CD14-positive monocyte (primary cell): ENCODE measurements around the gene GABRG3. TPM values are rescaled to one million over a fixed set of nuclear protein-coding genes. Genes with fewer than 3 reads are reported as not detected.

Experiments
- DNase-seq, 3 donors: peaks; one replicate each; pipeline ENCODE4 v3.0.0-alpha.2; 2011 to 2022
- H2AFZ ChIP-seq: 2 replicates; pipeline ENCODE4 v1.6.0; 2012; ENCODE audit warnings: mild to moderate bottlenecking, low read depth, low read length, inconsistent platforms; ENCODE audit not compliant: insufficient read depth, poor library complexity, severe bottlenecking
- H3K27ac ChIP-seq, 2 donors: 1 replicate in 1 of 2; 2 replicates in 1 of 2; pipeline ENCODE4 v1.5.1; 2012 to 2013; ENCODE audit warnings: low read length in 2 of 2, control low read depth in 1 of 2, inconsistent platforms in 1 of 2, low read depth in 1 of 2, mild to moderate bottlenecking in 1 of 2
- H3K27me3 ChIP-seq, 2 donors: one replicate each; pipeline versions ENCODE4 v1.6.0 to v1.6.1; 2011 to 2013; ENCODE audit warnings: low read length in 2 of 2; ENCODE audit not compliant: control insufficient read depth in 2 of 2, insufficient read depth in 2 of 2
- H3K36me3 ChIP-seq, 2 donors: replicated peaks in 1 of 2; 1 replicate in 1 of 2; 2 replicates in 1 of 2; pipeline versions ENCODE4 v1.5.1 to v1.6.1; 2012 to 2013; ENCODE audit warnings: low read length in 2 of 2, control low read depth in 1 of 2, inconsistent platforms in 1 of 2, mild to moderate bottlenecking in 1 of 2; ENCODE audit not compliant: insufficient read depth in 2 of 2, control insufficient read depth in 1 of 2
- H3K4me1 ChIP-seq, 2 donors: 1 replicate in 1 of 2; 2 replicates in 1 of 2; pipeline versions ENCODE4 v1.5.1 to v1.6.1; 2012 to 2013; ENCODE audit warnings: low read length in 2 of 2, control low read depth in 1 of 2, inconsistent platforms in 1 of 2, mild to moderate bottlenecking in 1 of 2, moderate library complexity in 1 of 2; ENCODE audit not compliant: insufficient read depth in 2 of 2, control insufficient read depth in 1 of 2
- H3K4me2 ChIP-seq: replicated peaks from 2 replicates; pipeline ENCODE3; 2012; ENCODE audit warnings: low read length, moderate library complexity, mild to moderate bottlenecking; ENCODE audit not compliant: poor library complexity, severe bottlenecking; ENCODE audit errors: extremely low read depth
- H3K4me3 ChIP-seq, 3 experiments: fragments of 200-600 bp in 1 of 3; sonication (generic) in 1 of 3; replicated peaks in 1 of 3; 1 replicate in 2 of 3; 2 replicates in 1 of 3; pipeline ENCODE4 v1.5.1; 2011 to 2013; ENCODE audit warnings: low read length in 3 of 3, mild to moderate bottlenecking in 3 of 3, control low read depth in 2 of 3, low read depth in 2 of 3, inconsistent platforms in 1 of 3, moderate library complexity in 1 of 3
- H3K79me2 ChIP-seq: 2 replicates; pipeline ENCODE4 v1.6.0; 2012; ENCODE audit warnings: mild to moderate bottlenecking, control low read depth, inconsistent platforms, low read length, moderate library complexity; ENCODE audit not compliant: insufficient read depth
- H3K9ac ChIP-seq: 2 replicates; pipeline ENCODE4 v1.6.0; 2017; ENCODE audit warnings: low read length, mild to moderate bottlenecking; ENCODE audit not compliant: insufficient read depth, poor library complexity, severe bottlenecking
- H3K9me3 ChIP-seq, 2 donors: replicated peaks in 1 of 2; 1 replicate in 1 of 2; 2 replicates in 1 of 2; pipeline versions ENCODE4 v1.5.1 to v1.6.1; 2012 to 2013; ENCODE audit warnings: low read length in 2 of 2, control low read depth in 1 of 2; ENCODE audit not compliant: control insufficient read depth in 1 of 2, insufficient read depth in 1 of 2
- H4K20me1 ChIP-seq: 2 replicates; pipeline ENCODE4 v1.6.0; 2012; ENCODE audit warnings: mild to moderate bottlenecking, low read length, control low read depth, moderate library complexity; ENCODE audit not compliant: insufficient read depth
- H3K27ac Mint-ChIP-seq, 7 donors: one replicate each; pipeline ENCODE4 v1.8.0; 2020; ENCODE audit warnings: mild to moderate bottlenecking in 7 of 7, mixed read lengths in 7 of 7, moderate library complexity in 6 of 7, inconsistent platforms in 2 of 7
- H3K27me3 Mint-ChIP-seq, 3 donors: one replicate each; pipeline ENCODE4 v1.8.0; 2021 to 2022; ENCODE audit warnings: low read depth in 3 of 3, mild to moderate bottlenecking in 3 of 3, mixed read lengths in 3 of 3, moderate library complexity in 3 of 3, inconsistent platforms in 1 of 3
- H3K36me3 Mint-ChIP-seq, 2 donors: one replicate each; pipeline ENCODE4 v1.8.0; 2020; ENCODE audit warnings: mixed read lengths in 2 of 2, inconsistent platforms in 1 of 2, mild to moderate bottlenecking in 1 of 2
- H3K4me1 Mint-ChIP-seq: one replicate; pipeline ENCODE4 v1.8.0; 2020; ENCODE audit warnings: mild to moderate bottlenecking, mixed read lengths
- H3K4me3 Mint-ChIP-seq, 2 donors: one replicate each; pipeline ENCODE4 v1.8.0; 2020; ENCODE audit warnings: mild to moderate bottlenecking in 2 of 2, mixed read lengths in 2 of 2, moderate library complexity in 1 of 2
- H3K9me3 Mint-ChIP-seq, 7 donors: one replicate each; pipeline ENCODE4 v1.8.0; 2020 to 2022; ENCODE audit warnings: mixed read lengths in 7 of 7, mild to moderate bottlenecking in 6 of 7, moderate library complexity in 6 of 7, inconsistent platforms in 2 of 7
- whole genome bisulfite sequencing: methylation state at CpG from one replicate; pipeline ENCODE4 v1.1.5; 2013; ENCODE audit warnings: missing lambda C conversion rate; ENCODE audit not compliant: insufficient coverage; 5-methylcytosine and 5-hydroxymethylcytosine counted together
- intact Hi-C, 2 donors: fragments of 100-400 bp; cut with micrococcal nuclease; formaldehyde crosslinking; loops; one replicate each; pipeline versions ENCODE4 v1.15.0 to v1.15.1; 2023
- polyA plus RNA-seq, 3 donors: library from polyadenylated mRNA; depleted of rRNA in 1 of 3; unstranded in 2 of 3; stranded (reverse) in 1 of 3; fragments of 300-500 nt in 2 of 3; fragments of >200 nt in 1 of 3; fragmentation: Illumina TruSeq in 2 of 3; gene quantifications; 1 replicate in 2 of 3; 2 replicates in 1 of 3; pipeline ENCODE4 v1.2.3, GENCODE V29; 2012 to 2021
- TF ChIP-seq, protein P1 (sequence below): fragments of 200-600 bp; IDR thresholded peaks from one replicate; pipeline ENCODE4 v1.8.0; 2022; ENCODE audit warnings: antibody characterized with exemption, mild to moderate bottlenecking

Gene GABRG3
- polyA plus RNA-seq, 3 donors: not detected

DNA sequence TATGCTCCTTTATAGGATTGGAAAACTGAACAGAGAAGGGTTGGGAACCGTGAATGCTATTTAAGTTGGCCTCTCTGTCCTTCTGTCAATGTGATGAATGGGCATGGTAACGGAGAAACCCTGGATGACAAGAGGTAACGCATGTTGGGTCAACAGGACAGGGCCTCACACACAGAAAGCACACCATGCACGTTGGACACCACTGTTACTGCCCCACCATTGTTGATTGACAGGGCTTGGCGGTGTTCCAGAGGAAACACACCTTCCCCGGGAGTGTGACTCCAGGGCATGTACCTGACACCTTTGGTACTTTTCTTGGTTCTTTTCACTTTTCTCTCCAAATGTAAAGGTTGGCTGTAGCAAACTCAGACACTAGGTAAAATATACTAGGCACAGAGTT is 579.7 kb downstream of the GABRG3 start:
- 73% methylated on average over 5 of the region's 6 CpGs for whole genome bisulfite sequencing
- Mint-ChIP-seq H3K27ac (no peak overlapping the region), H3K4me3 (no peak overlapping the region), H3K27me3 (no peaks in the 10 kb centered on the region), H3K36me3 (no peaks in the 10 kb centered on the region), H3K4me1 (no peaks in the 10 kb centered on the region), H3K9me3 (peaks cover 2 to 48% (median 10%) of the 10 kb centered on the region in 7 donors)
- Histone ChIP-seq H3K4me1 (no peaks in the 10 kb centered on the region), H4K20me1 (no peaks in the 10 kb centered on the region), H3K4me2 (no peak overlapping the region), H3K79me2 (no peaks in the 10 kb centered on the region), H2AFZ (no peak overlapping the region), H3K9me3 (peaks cover 22 to 50% of the 10 kb centered on the region in 2 donors), H3K27ac (no peak overlapping the region), H3K27me3 (no peaks in the 10 kb centered on the region), H3K9ac (no peak overlapping the region), H3K36me3 (no peaks in the 10 kb centered on the region), H3K4me3 (no peak overlapping the region)
- TF ChIP-seq, protein P1, sequence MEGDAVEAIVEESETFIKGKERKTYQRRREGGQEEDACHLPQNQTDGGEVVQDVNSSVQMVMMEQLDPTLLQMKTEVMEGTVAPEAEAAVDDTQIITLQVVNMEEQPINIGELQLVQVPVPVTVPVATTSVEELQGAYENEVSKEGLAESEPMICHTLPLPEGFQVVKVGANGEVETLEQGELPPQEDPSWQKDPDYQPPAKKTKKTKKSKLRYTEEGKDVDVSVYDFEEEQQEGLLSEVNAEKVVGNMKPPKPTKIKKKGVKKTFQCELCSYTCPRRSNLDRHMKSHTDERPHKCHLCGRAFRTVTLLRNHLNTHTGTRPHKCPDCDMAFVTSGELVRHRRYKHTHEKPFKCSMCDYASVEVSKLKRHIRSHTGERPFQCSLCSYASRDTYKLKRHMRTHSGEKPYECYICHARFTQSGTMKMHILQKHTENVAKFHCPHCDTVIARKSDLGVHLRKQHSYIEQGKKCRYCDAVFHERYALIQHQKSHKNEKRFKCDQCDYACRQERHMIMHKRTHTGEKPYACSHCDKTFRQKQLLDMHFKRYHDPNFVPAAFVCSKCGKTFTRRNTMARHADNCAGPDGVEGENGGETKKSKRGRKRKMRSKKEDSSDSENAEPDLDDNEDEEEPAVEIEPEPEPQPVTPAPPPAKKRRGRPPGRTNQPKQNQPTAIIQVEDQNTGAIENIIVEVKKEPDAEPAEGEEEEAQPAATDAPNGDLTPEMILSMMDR: no peak
- intact Hi-C loops: no loop called here
- DNase-seq: no peak

DNA sequence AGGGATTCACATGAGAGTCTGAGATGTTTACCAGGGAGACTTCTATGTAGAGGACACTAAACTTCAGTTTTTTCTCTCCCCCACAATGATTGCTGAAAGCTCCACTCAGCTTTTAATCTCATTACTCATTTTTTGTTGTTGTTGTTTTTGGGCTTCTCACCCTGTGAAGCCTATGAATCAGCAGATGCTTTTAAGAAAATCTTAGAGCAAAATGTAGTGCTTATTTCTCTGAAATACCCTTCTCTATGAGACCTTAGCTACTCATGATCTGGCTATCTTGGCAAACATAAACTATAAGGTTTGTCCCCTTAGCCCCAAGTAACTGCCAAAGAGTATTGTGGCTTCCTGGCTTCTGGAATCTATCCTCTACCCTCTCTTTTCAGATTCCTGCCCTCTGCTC is 590.8 kb downstream of the GABRG3 start:
- Histone ChIP-seq H3K9ac (no peak overlapping the region), H3K9me3 (peaks cover 28 to 38% of the 10 kb centered on the region in 2 donors), H4K20me1 (no peaks in the 10 kb centered on the region), H3K27ac (no peak overlapping the region), H3K79me2 (no peaks in the 10 kb centered on the region), H3K4me2 (no peak overlapping the region), H3K4me1 (no peaks in the 10 kb centered on the region), H3K27me3 (no peaks in the 10 kb centered on the region), H3K4me3 (no peak overlapping the region), H2AFZ (no peak overlapping the region), H3K36me3 (no peaks in the 10 kb centered on the region)
- intact Hi-C loops: no loop called here
- no peaks in the 10 kb centered on the region for H3K36me3 Mint-ChIP-seq
- no peak overlapping the region for H3K27ac Mint-ChIP-seq
- H3K4me1 Mint-ChIP-seq: no peaks in the 10 kb centered on the region
- peaks cover 8 to 25% (median 15%) of the 10 kb centered on the region in 7 donors for H3K9me3 Mint-ChIP-seq
- H3K27me3 Mint-ChIP-seq: peaks cover 0 to 1% (median 0%) of the 10 kb centered on the region in 3 donors
- TF ChIP-seq, protein P1: no peak
- DNase-seq: no peak
- no peak overlapping the region for H3K4me3 Mint-ChIP-seq
